ENCODE measurements around the gene SP100.

DNA sequence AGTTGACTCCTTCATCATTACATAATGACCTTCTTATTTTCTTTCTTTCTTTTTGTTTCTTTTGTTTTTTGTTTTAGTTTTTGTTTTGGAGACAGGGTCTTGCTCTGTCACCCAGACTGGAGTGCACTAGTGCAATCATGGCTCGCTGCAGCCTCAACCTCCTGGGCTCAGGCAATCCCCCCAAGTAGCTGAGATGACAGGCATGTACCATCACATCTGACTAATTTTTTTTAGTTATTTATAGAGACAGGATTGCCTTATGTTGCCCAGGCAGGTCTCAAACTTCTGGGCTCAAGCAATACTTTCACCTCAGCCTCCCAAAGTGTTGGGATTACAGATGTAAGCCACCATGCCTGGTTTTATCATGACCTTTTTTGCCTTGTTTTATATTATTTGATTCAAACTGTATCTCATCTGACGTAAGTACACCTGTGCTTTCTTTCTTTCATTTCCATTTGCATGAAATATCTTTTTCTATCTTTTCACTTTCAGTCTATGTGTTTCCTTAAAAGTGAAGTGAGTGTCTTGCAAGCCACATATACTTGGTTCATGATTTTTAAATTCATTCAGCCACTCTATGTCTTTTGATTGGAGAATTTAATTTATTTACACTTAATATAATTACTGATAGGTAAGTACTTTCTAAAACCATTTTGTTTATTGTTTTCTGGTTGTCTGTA, 39.1 kb downstream of the SP100 start:
- TF ChIP-seq, protein P1, sequence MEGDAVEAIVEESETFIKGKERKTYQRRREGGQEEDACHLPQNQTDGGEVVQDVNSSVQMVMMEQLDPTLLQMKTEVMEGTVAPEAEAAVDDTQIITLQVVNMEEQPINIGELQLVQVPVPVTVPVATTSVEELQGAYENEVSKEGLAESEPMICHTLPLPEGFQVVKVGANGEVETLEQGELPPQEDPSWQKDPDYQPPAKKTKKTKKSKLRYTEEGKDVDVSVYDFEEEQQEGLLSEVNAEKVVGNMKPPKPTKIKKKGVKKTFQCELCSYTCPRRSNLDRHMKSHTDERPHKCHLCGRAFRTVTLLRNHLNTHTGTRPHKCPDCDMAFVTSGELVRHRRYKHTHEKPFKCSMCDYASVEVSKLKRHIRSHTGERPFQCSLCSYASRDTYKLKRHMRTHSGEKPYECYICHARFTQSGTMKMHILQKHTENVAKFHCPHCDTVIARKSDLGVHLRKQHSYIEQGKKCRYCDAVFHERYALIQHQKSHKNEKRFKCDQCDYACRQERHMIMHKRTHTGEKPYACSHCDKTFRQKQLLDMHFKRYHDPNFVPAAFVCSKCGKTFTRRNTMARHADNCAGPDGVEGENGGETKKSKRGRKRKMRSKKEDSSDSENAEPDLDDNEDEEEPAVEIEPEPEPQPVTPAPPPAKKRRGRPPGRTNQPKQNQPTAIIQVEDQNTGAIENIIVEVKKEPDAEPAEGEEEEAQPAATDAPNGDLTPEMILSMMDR (optimal IDR thresholded peaks at IDR 0.05 in 1 of 3, IDR thresholded peaks at IDR 0.05 in 1 of 3, conservative IDR thresholded peaks at IDR 0.05 in 1 of 3; ENCODE audit: extremely low read depth in 1 of 3, insufficient read depth in 2 of 3, low read length in 3 of 3): no peak
- no peak for TF ChIP-seq EZH2 (IDR thresholded peaks at IDR 0.05; ENCODE audit: low read length)
